Measurements from ENCODE around the gene FANCB. TPM values are rescaled to one million over a fixed set of nuclear protein-coding genes. Genes with fewer than 3 reads are reported as not detected.

FANCB gene
- total and polyA plus RNA-seq, 2 of the 13 experiments (the other 11 are each of a cell fraction or from before 2014, with no cell fraction given) = 1.0 to 5.8 TPM

- TF ChIP-seq BCL3 (CRISPR knock-in tag; IDR thresholded peaks at IDR 0.05) (no peak), ZNF605 (CRISPR knock-in tag; IDR thresholded peaks at IDR 0.05) (no peak), MIXL1 (CRISPR knock-in tag; IDR thresholded peaks at IDR 0.05) (no peak), SMYD3 (CRISPR knock-in tag; IDR thresholded peaks at IDR 0.05) (no peak), POGK (CRISPR knock-in tag; conservative IDR thresholded peaks at IDR 0.05) (no peak), HMGXB3 (CRISPR knock-in tag; IDR thresholded peaks at IDR 0.05; ENCODE audit: borderline replicate concordance) (no peak), SATB2 (CRISPR knock-in tag; IDR thresholded peaks at IDR 0.05) (no peak), CERS6 (CRISPR knock-in tag; IDR thresholded peaks at IDR 0.05) (no peak), ZNF460 (CRISPR knock-in tag; IDR thresholded peaks at IDR 0.05; ENCODE audit: borderline replicate concordance) (no peak), ZNF784 (CRISPR knock-in tag; IDR thresholded peaks at IDR 0.05; ENCODE audit: borderline replicate concordance) (no peak), ZNF230 (CRISPR knock-in tag; IDR thresholded peaks at IDR 0.05) (no peak), ZNF430 (CRISPR knock-in tag; IDR thresholded peaks at IDR 0.05) (no peak), ZNF251 (CRISPR knock-in tag; IDR thresholded peaks at IDR 0.05) (no peak), ZFP90 (CRISPR knock-in tag; IDR thresholded peaks at IDR 0.05; ENCODE audit: borderline replicate concordance) (no peak), FOXO4 (CRISPR knock-in tag; conservative IDR thresholded peaks at IDR 0.05) (no peak), POLR2A (IDR thresholded peaks at IDR 0.05; ENCODE audit: insufficient read depth in 1 of 2, low read depth in 2 of 2, low read length in 2 of 2) (peak; percentile 53 to 60; a peak in 3 of 4 replicates), RBFOX2 (IDR thresholded peaks at IDR 0.05; ENCODE audit: low read depth, low read length) (peak; percentile 69)
Measured at GRCh38 chrX:14872851-14873675, at the start of gene FANCB, which contains the start of gene MOSPD2 (continued).
